ENCODE measurements around the gene ARMC7. TPM values are rescaled to one million over a fixed set of nuclear protein-coding genes. Genes with fewer than 3 reads are reported as not detected.
"Not testable (repeated sequence)": the region's sequence is repeated elsewhere in the genome, so short reads cannot be mapped to it uniquely, and the experiment has no call there.

Gene ARMC7
- total RNA-seq, 4 donors from 2014 or later: 0.29 to 9.2 (median 2.0) TPM

DNA sequence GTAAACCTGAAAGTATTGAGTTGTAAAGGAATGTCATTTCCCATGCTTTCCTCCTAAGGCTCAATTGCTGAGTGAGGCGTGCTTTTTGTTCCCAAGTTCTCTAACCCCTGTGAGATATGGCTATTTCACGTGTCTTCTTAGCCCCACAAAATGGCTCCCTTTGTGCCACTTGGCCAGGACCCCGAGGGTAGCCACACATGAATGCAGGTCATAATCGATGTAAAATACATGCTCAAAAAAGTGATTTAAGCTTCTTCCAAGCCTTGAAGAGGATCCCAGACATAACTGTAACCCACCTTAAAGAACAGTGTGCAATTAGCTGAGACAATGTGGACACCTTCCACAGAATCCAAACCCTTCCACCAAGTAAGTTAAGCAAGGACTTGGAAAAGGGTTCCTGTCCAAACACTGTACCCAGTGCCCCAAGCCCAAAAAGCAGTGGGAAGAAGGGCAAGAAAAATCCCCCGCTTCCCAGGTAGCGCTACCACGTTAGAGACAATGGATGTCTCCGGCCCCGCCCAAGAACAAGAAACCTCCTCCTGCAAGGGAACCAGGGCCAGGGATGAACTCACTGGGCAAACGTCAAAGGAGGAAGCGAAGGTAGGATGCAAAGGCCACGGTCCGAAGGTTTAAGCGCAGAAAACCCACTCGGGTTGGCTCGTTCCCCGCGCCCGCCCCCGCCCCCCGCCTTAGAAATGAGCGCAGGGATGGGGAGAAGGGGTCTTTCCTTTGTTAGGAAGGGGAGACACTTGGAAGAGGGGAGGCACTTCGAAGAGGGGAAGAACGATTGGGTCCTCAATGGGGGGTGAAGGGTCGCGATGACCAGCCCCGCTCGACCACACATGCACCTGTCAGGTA lies 43.4 kb downstream of the ARMC7 start:
- no peaks in the 10 kb centered on the region for H3K9me3 ChIP-seq
- no peak for DNase-seq
- intact Hi-C loops (cut with DNase I; ENCODE audit: low total_unique reads): no loop called here
- peak overlapping the region; percentile 47 to 89 for H3K4me3 ChIP-seq
- no peak overlapping the region for H3K27ac ChIP-seq
- H3K4me1 ChIP-seq: no peaks in the 10 kb centered on the region
- no peak for TF ChIP-seq CTCF (IDR thresholded peaks at IDR 0.05)
- TF ChIP-seq POLR2A (IDR thresholded peaks at IDR 0.05): no peak
- H3K36me3 ChIP-seq: no peaks in the 10 kb centered on the region
- no peaks in the 10 kb centered on the region for H3K27me3 ChIP-seq

DNA sequence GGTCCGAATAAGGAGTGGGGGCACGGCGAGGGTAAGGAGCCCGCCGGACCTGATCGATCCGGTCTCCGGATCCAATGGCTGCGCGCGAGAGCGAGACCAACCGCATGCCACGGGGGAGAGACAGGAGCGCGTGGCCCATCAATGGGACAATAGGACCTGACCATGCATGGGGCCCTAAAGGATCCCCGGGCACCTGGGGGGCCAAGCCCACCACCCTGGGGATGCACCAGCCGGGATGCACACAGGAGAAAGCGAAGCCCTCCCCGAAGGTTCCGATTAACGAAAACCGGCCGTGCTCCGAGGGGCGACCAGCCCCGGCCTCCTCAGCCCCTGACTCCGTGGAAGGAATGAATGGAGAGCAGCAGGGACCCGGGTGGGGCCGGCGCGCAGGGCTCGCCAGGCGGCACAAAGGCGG lies 44.0 kb downstream of the ARMC7 start:
- peak overlapping the region; percentile 56 to 62 for H3K27ac ChIP-seq
- TF ChIP-seq POLR2A (IDR thresholded peaks at IDR 0.05) (no peak), CTCF (IDR thresholded peaks at IDR 0.05) (no peak)
- intact Hi-C loops (cut with DNase I; ENCODE audit: low total_unique reads): no loop called here
- peak in 1 of 2 donors; percentile 23 for DNase-seq
- no peaks in the 10 kb centered on the region for H3K36me3 ChIP-seq
- H3K4me3 ChIP-seq: peak overlapping the region; percentile 47 to 89
- no peaks in the 10 kb centered on the region for H3K27me3 ChIP-seq
- H3K9me3 ChIP-seq: no peaks in the 10 kb centered on the region
- H3K4me1 ChIP-seq: no peaks in the 10 kb centered on the region

DNA sequence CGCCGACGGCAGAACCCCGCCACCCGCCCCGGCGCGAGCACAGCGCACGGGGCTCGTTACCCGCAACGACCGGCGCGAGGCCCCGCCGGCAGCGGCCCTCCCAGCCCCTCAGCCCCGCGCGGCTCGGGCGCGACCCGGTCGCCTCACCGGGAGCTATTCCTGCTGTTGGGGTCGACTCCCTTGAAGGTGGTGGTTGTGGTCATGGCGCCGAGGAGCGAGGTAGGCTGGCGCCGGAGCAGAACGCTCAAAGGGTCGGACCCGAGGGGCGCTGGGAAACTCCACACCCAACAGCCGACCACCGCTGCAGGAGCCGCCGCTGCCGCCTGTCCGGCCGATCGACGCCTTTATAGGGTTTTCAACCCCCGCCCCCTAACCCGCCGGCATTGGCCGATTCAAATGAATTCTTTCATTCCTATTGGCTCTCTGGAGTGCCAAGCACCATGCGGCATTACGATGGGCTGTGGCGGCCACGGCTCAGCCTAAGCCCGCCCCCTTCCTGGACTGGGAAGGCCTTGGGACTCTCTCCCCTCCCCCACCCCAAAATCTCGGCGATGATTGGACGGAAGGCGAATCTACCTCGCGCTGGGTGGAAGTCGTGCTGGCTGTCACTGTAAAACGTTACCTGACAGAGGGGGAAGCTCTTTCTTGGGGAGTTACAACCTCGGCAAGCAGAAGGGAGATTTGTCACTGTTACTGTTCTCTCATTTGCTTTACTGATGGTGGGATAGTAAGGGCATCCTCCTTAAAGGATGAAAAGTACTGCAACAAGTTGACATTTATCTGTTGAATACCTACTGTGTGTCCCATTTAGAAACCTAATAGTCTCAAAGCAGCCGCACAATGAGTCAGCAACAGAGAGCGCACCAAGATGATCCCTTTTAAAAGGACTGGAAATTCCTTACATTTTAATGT lies 44.7 kb downstream of the ARMC7 start, which contains the start of gene JPT1:
Gene JPT1 (minus strand): TSS at position 318 of the 912 bp plus-strand sequence. CDS start 115 bp downstream, at position 203.
- Histone ChIP-seq H3K27ac (peak within 1 kb of the TSS; percentile 56 to 62), H3K4me1 (no peaks in the 10 kb centered on the region), H3K36me3 (no peaks in the 10 kb centered on the region), H3K9me3 (no peaks in the 10 kb centered on the region), H3K4me3 (peak within 1 kb of the TSS; percentile 47 to 89), H3K27me3 (no peaks in the 10 kb centered on the region)
- TF ChIP-seq CTCF (IDR thresholded peaks at IDR 0.05) (peak in 3 of 4 experiments; percentile 2 to 17 (median 11)), POLR2A (IDR thresholded peaks at IDR 0.05) (peak; percentile 93 to 97)
- intact Hi-C loops (cut with DNase I; ENCODE audit: low total_unique reads): no loop called here
- peak; percentile 97 to 99 for DNase-seq

- Histone ChIP-seq H3K4me1 (no peaks in the 10 kb centered on the region), H3K9me3 (no peaks in the 10 kb centered on the region), H3K27ac (no peak overlapping the region), H3K27me3 (no peaks in the 10 kb centered on the region), H3K4me3 (no peak overlapping the region), H3K36me3 (no peaks in the 10 kb centered on the region)
- no peak for DNase-seq
- no peak for TF ChIP-seq POLR2A (IDR thresholded peaks at IDR 0.05)
- TF ChIP-seq CTCF (IDR thresholded peaks at IDR 0.05): no peak
- intact Hi-C loops (cut with DNase I; ENCODE audit: low total_unique reads): no loop called here
These were observed 45.4 kb downstream of the ARMC7 start for GRCh38 chr17:75155191-75155601.

- H3K27me3 ChIP-seq; H3K36me3 ChIP-seq; intact Hi-C loops (cut with DNase I; ENCODE audit: low total_unique reads); H3K9me3 ChIP-seq; H3K4me1 ChIP-seq; H3K4me3 ChIP-seq; DNase-seq; H3K27ac ChIP-seq: not testable (repeated sequence)
These were observed 48.7 kb downstream of the ARMC7 start for GRCh38 chr17:75158480-75158879.

Measured in uterus (tissue), 4 donors.